Measurements from ENCODE around the gene HEXB. TPM values are rescaled to one million over a fixed set of nuclear protein-coding genes. Genes with fewer than 3 reads are reported as not detected.
A peak's percentile ranks its signal among the peaks of the same experiment; 100 is the strongest.

HEXB gene
- total and polyA plus RNA-seq, 12 donors, result 68.7 to 225 (median 111) TPM

DNA sequence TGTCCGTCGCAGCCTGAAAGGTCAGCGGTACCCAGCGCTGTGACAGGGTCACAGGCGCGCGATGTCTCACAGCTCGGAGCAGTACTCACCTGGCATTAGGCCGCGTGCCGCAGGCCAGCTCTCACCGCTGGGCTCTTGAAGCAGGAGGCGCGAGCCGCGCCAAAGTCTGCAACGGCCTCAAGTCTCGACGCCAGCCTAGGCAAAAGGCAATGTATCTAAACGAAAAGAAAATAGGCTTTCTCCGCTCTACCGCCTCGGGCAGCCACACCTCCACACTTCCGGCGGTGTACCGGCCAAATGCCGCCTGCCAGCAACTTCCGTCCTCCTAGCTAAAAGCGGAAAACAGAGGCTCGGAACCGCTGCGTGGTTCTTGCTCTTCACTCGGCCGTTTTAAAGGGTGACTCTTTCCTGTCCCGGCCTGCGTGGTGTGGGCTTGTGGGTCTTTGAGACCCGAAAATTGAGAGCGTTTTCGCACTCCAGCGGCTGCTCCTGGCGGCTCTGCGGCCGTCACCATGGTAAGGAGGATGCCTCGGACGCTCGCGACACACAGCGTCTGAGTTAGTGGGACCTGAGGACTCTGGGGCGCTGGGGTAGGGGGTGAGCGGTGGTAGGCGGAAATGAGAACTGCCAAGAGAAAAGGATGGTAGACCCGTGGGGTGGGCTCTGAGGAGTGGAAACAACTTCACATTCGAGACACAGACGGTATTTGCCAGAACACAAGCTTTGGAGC lies 82.0 kb downstream of the HEXB start, which contains the start of the genes GFM2 and NSA2:
GFM2 (minus strand) TSS at position 269 of the 730 bp plus-strand sequence. CDS start 3,375 bp downstream, outside the sequence.
NSA2 (plus strand) TSS at position 401 of the 730 bp plus-strand sequence; CDS start at position 513, 112 bp downstream.
- Histone ChIP-seq H3K9me3 (no peaks in the 10 kb centered on the region), H3K4me3 (peak within 1 kb of the TSS; percentile 79 to 96 (median 91)), H3K27ac (peak within 1 kb of the TSS; percentile 12 to 88 (median 78)), H3K4me1 (peaks cover 5 to 42% (median 30%) of the 10 kb centered on the region in 9 donors), H3K36me3 (peaks cover 0 to 54% (median 19%) of the 10 kb centered on the region in 9 donors), H3K27me3 (no peaks in the 10 kb centered on the region)
- TF ChIP-seq, protein P1, sequence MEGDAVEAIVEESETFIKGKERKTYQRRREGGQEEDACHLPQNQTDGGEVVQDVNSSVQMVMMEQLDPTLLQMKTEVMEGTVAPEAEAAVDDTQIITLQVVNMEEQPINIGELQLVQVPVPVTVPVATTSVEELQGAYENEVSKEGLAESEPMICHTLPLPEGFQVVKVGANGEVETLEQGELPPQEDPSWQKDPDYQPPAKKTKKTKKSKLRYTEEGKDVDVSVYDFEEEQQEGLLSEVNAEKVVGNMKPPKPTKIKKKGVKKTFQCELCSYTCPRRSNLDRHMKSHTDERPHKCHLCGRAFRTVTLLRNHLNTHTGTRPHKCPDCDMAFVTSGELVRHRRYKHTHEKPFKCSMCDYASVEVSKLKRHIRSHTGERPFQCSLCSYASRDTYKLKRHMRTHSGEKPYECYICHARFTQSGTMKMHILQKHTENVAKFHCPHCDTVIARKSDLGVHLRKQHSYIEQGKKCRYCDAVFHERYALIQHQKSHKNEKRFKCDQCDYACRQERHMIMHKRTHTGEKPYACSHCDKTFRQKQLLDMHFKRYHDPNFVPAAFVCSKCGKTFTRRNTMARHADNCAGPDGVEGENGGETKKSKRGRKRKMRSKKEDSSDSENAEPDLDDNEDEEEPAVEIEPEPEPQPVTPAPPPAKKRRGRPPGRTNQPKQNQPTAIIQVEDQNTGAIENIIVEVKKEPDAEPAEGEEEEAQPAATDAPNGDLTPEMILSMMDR (IDR thresholded peaks at IDR 0.05), result no peak
- ATAC-seq (peak; percentile 99 to 100 (median 99)), DNase-seq (peak; percentile 90 to 94)
- WGBS, 2 donors, result 0% methylated on average over 54 of the region's 54 CpGs
- intact Hi-C loops (cut with DNase I), result loop anchor here in 8 of 10 donors (2.0 to 10.0 kb wide), 10 partner anchors 80 to 1202 kb away; partner anchors contain the start of genes HEXB (in 2 of the 8), ANKRA2 (in 1 of the 8) and UTP15 (in 1 of the 8)

DNA sequence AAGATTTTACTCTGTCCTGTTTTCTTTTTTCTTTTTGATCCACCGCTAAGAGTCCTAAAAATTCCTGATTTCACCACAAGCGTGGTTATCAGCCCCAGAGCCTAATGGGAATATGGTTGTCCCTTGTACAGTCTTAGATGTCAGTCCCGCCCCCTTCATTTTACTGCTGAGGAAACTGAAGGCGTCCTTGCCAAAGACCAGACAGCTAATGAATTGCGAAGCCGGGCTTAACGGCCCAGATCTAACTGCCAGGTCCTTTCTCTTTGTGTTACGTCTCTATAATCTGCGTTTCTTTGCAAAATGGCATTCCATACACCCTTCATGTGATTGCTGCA lies 82.5 kb downstream of the HEXB start:
- H3K4me1 ChIP-seq, result peaks cover 5 to 41% (median 30%) of the 10 kb centered on the region in 9 donors
- ATAC-seq (peak in 5 of 8 donors; percentile 6 to 40 (median 25)), DNase-seq (peak in 1 of 2 donors; percentile 7)
- peaks cover 0 to 54% (median 21%) of the 10 kb centered on the region in 9 donors for H3K36me3 ChIP-seq
- 1% methylated on average over 9 of the region's 9 CpGs for WGBS, 2 donors
- intact Hi-C loops (cut with DNase I), result loop anchor here in 8 of 10 donors (2.0 to 10.0 kb wide), 10 partner anchors 80 to 1203 kb away; partner anchors contain the start of genes HEXB (in 2 of the 8), ANKRA2 (in 1 of the 8) and UTP15 (in 1 of the 8)
- H3K4me3 ChIP-seq, result peak overlapping the region; percentile 79 to 96 (median 91)
- H3K27me3 ChIP-seq, result no peaks in the 10 kb centered on the region
- peak overlapping the region in 9 of 10 donors; percentile 56 to 88 (median 79) for H3K27ac ChIP-seq
- H3K9me3 ChIP-seq, result no peaks in the 10 kb centered on the region
- TF ChIP-seq, protein P1 (IDR thresholded peaks at IDR 0.05), result no peak

Other genes starting within 250 kb of the HEXB start
- gene ENC1, start 44.5 kb upstream of the HEXB start, total RNA-seq, result 1 to 10 TPM; 2.8 to 9.1 (median 4.0) TPM
- gene ENC1, start 44.5 kb upstream of the HEXB start, polyA plus RNA-seq, result 1 to 10 TPM; 2.1 to 2.6 TPM
- gene GFM2, start 81.9 kb downstream of the HEXB start, total RNA-seq, result 10 to 100 TPM; 33.1 to 62.7 (median 49.2) TPM
- gene GFM2, start 81.9 kb downstream of the HEXB start, polyA plus RNA-seq, result 10 to 100 TPM; 21.7 to 34.2 TPM
- gene NSA2, start 82.0 kb downstream of the HEXB start, total RNA-seq, result 10 to 100 TPM; 29.8 to 79.1 (median 50.5) TPM
- 10 to 100 TPM; 27.4 to 82.9 TPM for gene NSA2, start 82.0 kb downstream of the HEXB start, polyA plus RNA-seq
- 10 to 100 TPM in 2 of 10 donors, 1 to 10 TPM in 8; 2.3 to 10.6 (median 4.8) TPM for gene FAM169A, start 181.2 kb downstream of the HEXB start, total RNA-seq
- gene FAM169A, start 181.2 kb downstream of the HEXB start, polyA plus RNA-seq, result 1 to 10 TPM in 1 of 2 donors, under 1 TPM in 1; 0.25 to 1.2 TPM

Data from heart right ventricle (tissue), 16 donors.